IPS-20b (cell line): ENCODE data around the gene DNAL4.

Experiments
- H3K27ac ChIP-seq: one replicate; pipeline ENCODE4 v1.5.1; 2013; ENCODE audit warnings: low read length
- H3K27me3 ChIP-seq: 2 replicates; pipeline ENCODE4 v1.6.1; 2013; ENCODE audit warnings: mild to moderate bottlenecking, low read length, inconsistent platforms; ENCODE audit not compliant: insufficient read depth
- H3K36me3 ChIP-seq: 2 replicates; pipeline ENCODE4 v1.6.1; 2013; ENCODE audit warnings: low read depth, mild to moderate bottlenecking, inconsistent platforms, low read length, moderate library complexity; ENCODE audit not compliant: insufficient read depth
- H3K4me1 ChIP-seq: 2 replicates; pipeline ENCODE4 v1.6.1; 2013; ENCODE audit warnings: mild to moderate bottlenecking, control low read depth, inconsistent platforms, low read length, moderate library complexity; ENCODE audit not compliant: insufficient read depth
- H3K4me3 ChIP-seq: 2 replicates; pipeline ENCODE4 v1.5.1; 2013; ENCODE audit warnings: mild to moderate bottlenecking, low read length, inconsistent platforms
- H3K9ac ChIP-seq: 2 replicates; pipeline ENCODE4 v1.6.1; 2013; ENCODE audit warnings: low read depth, mild to moderate bottlenecking, inconsistent platforms, low read length, moderate library complexity
- H3K9me3 ChIP-seq: 2 replicates; pipeline ENCODE4 v1.6.1; 2013; ENCODE audit warnings: mild to moderate bottlenecking, low read depth, low read length, inconsistent platforms; ENCODE audit not compliant: insufficient read depth

DNAL4 gene

GRCh38 chr22:38833061-38833460 is 39.1 kb upstream of the DNAL4 start:
- H3K4me3 ChIP-seq: no peak overlapping the region
- peaks cover 7% of the 10 kb centered on the region; the same call in 1 of the 2 replicates for H3K4me1 ChIP-seq
- no peak overlapping the region for H3K27ac ChIP-seq
- no peak overlapping the region for H3K9ac ChIP-seq
- no peaks in the 10 kb centered on the region for H3K36me3 ChIP-seq
- peaks cover 10% of the 10 kb centered on the region; the same call in 1 of the 2 replicates for H3K27me3 ChIP-seq
- H3K9me3 ChIP-seq: no peaks in the 10 kb centered on the region

- no peak overlapping the region for H3K4me3 ChIP-seq
- no peaks in the 10 kb centered on the region for H3K36me3 ChIP-seq
- H3K9ac ChIP-seq: no peak overlapping the region
- peaks cover 10% of the 10 kb centered on the region; the same call in 1 of the 2 replicates for H3K27me3 ChIP-seq
- no peaks in the 10 kb centered on the region for H3K9me3 ChIP-seq
- no peak overlapping the region for H3K27ac ChIP-seq
- peaks cover 7% of the 10 kb centered on the region; the same call in 1 of the 2 replicates for H3K4me1 ChIP-seq
These were observed 38.3 kb upstream of the DNAL4 start for GRCh38 chr22:38832005-38832978.

GRCh38 chr22:38831166-38831945 is 37.4 kb upstream of the DNAL4 start:
- Histone ChIP-seq H3K9me3 (no peaks in the 10 kb centered on the region), H3K27me3 (peaks cover 8% of the 10 kb centered on the region; the same call in 1 of the 2 replicates), H3K36me3 (no peaks in the 10 kb centered on the region), H3K4me1 (peaks cover 6% of the 10 kb centered on the region; the same call in 1 of the 2 replicates), H3K27ac (no peak overlapping the region), H3K9ac (no peak overlapping the region), H3K4me3 (no peak overlapping the region)

- H3K9me3 ChIP-seq: no peaks in the 10 kb centered on the region
- H3K4me1 ChIP-seq: peaks cover under 1% of the 10 kb centered on the region; the same call in 1 of the 2 replicates
- no peaks in the 10 kb centered on the region for H3K36me3 ChIP-seq
- no peak overlapping the region for H3K4me3 ChIP-seq
- 0 out of 2 replicates have a peak, but pooled peaks cover 2% of the 10 kb centered on the region for H3K27me3 ChIP-seq
- H3K9ac ChIP-seq: no peak overlapping the region
- H3K27ac ChIP-seq: no peak overlapping the region
These were observed 36.8 kb upstream of the DNAL4 start for GRCh38 chr22:38830845-38831108.

GRCh38 chr22:38830026-38830844 is 36.3 kb upstream of the DNAL4 start:
- Histone ChIP-seq H3K9me3 (no peaks in the 10 kb centered on the region), H3K4me1 (no peaks in the 10 kb centered on the region), H3K27ac (no peak overlapping the region), H3K4me3 (no peak overlapping the region), H3K36me3 (no peaks in the 10 kb centered on the region), H3K9ac (no peak overlapping the region), H3K27me3 (no peaks in the 10 kb centered on the region)

- H3K9ac ChIP-seq: no peak overlapping the region
- H3K4me1 ChIP-seq: no peaks in the 10 kb centered on the region
- no peaks in the 10 kb centered on the region for H3K9me3 ChIP-seq
- H3K36me3 ChIP-seq: no peaks in the 10 kb centered on the region
- H3K27me3 ChIP-seq: no peaks in the 10 kb centered on the region
- H3K27ac ChIP-seq: no peak overlapping the region
- no peak overlapping the region for H3K4me3 ChIP-seq
These were observed 35.5 kb upstream of the DNAL4 start for GRCh38 chr22:38829485-38829884.

- Histone ChIP-seq H3K9ac (no peak overlapping the region), H3K27ac (no peak overlapping the region), H3K4me1 (no peaks in the 10 kb centered on the region), H3K36me3 (no peaks in the 10 kb centered on the region), H3K4me3 (no peak overlapping the region), H3K9me3 (no peaks in the 10 kb centered on the region), H3K27me3 (no peaks in the 10 kb centered on the region)
These were observed 34.8 kb upstream of the DNAL4 start for GRCh38 chr22:38828616-38829205.

- no peak overlapping the region for H3K27ac ChIP-seq
- H3K36me3 ChIP-seq: no peaks in the 10 kb centered on the region
- no peaks in the 10 kb centered on the region for H3K9me3 ChIP-seq
- H3K27me3 ChIP-seq: no peaks in the 10 kb centered on the region
- no peaks in the 10 kb centered on the region for H3K4me1 ChIP-seq
- no peak overlapping the region for H3K4me3 ChIP-seq
- no peak overlapping the region for H3K9ac ChIP-seq
These were observed 34.2 kb upstream of the DNAL4 start for GRCh38 chr22:38828191-38828590.

GRCh38 chr22:38827510-38827909 is 33.6 kb upstream of the DNAL4 start:
- Histone ChIP-seq H3K9me3 (no peaks in the 10 kb centered on the region), H3K36me3 (no peaks in the 10 kb centered on the region), H3K27me3 (no peaks in the 10 kb centered on the region), H3K4me1 (no peaks in the 10 kb centered on the region), H3K27ac (no peak overlapping the region), H3K9ac (no peak overlapping the region), H3K4me3 (no peak overlapping the region)

GRCh38 chr22:38826801-38827200 is 32.9 kb upstream of the DNAL4 start:
- H3K9ac ChIP-seq: no peak overlapping the region
- H3K36me3 ChIP-seq: no peaks in the 10 kb centered on the region

GRCh38 chr22:38826386-38826785 is 32.4 kb upstream of the DNAL4 start:
- Histone ChIP-seq H3K9me3 (no peaks in the 10 kb centered on the region), H3K4me1 (no peaks in the 10 kb centered on the region), H3K36me3 (no peaks in the 10 kb centered on the region), H3K9ac (no peak overlapping the region), H3K27me3 (no peaks in the 10 kb centered on the region), H3K27ac (no peak overlapping the region), H3K4me3 (no peak overlapping the region)

More at GRCh38 chr22:38826801-38827200, 32.9 kb upstream of the DNAL4 start:
- Histone ChIP-seq H3K27me3 (no peaks in the 10 kb centered on the region), H3K27ac (no peak overlapping the region), H3K4me3 (no peak overlapping the region), H3K9me3 (no peaks in the 10 kb centered on the region), H3K4me1 (no peaks in the 10 kb centered on the region)
